KMS-11 (cell line): ENCODE results near the gene ZIC5.
"Not testable (repeated sequence)": the region's sequence is repeated elsewhere in the genome, so short reads cannot be mapped to it uniquely, and the experiment has no call there.

Experiments used
- H2AFZ ChIP-seq: fragments of 200-600 bp; sonication (generic); 2 replicates; pipeline ENCODE4 v1.6.1; 2016; ENCODE audit warnings: antibody characterized with exemption, mixed run types, low read depth
- H3K27ac ChIP-seq: fragments of 200-600 bp; sonication (generic); 2 replicates; pipeline ENCODE4 v1.6.1; 2016; ENCODE audit warnings: mild to moderate bottlenecking, mixed run types
- H3K27me3 ChIP-seq: fragments of 200-600 bp; sonication (generic); 2 replicates; pipeline ENCODE4 v1.6.1; 2017; ENCODE audit warnings: mild to moderate bottlenecking, low read depth, mixed run types, moderate library complexity; ENCODE audit not compliant: insufficient read depth
- H3K36me3 ChIP-seq: fragments of 200-600 bp; sonication (generic); 2 replicates; pipeline ENCODE4 v1.6.1; 2017; ENCODE audit warnings: mild to moderate bottlenecking, mixed run types; ENCODE audit not compliant: insufficient read depth
- H3K4me1 ChIP-seq: fragments of 200-600 bp; sonication (generic); 2 replicates; pipeline ENCODE4 v1.6.1; 2016; ENCODE audit warnings: mild to moderate bottlenecking, low read depth, mixed run types; ENCODE audit not compliant: poor library complexity, severe bottlenecking
- H3K4me2 ChIP-seq: fragments of 200-600 bp; sonication (generic); 2 replicates; pipeline ENCODE4 v1.7.0; 2016; ENCODE audit warnings: mild to moderate bottlenecking, mixed run types
- H3K4me3 ChIP-seq: fragments of 200-600 bp; sonication (generic); IDR thresholded peaks from 2 replicates; pipeline ENCODE4 v1.6.1; 2017; ENCODE audit warnings: low read depth, low read length, mixed read lengths; ENCODE audit not compliant: insufficient read depth
- H3K79me2 ChIP-seq: fragments of 200-600 bp; sonication (generic); 2 replicates; pipeline ENCODE4 v1.6.1; 2016; ENCODE audit warnings: low read depth, mixed run types; ENCODE audit not compliant: insufficient read depth
- H3K9ac ChIP-seq: fragments of 200-600 bp; sonication (generic); 2 replicates; pipeline ENCODE4 v1.6.1; 2016; ENCODE audit warnings: mild to moderate bottlenecking, mixed run types
- H4K20me1 ChIP-seq: fragments of 200-600 bp; sonication (generic); 2 replicates; pipeline ENCODE4 v1.6.1; 2016; ENCODE audit warnings: mild to moderate bottlenecking, mixed run types; ENCODE audit not compliant: insufficient read depth
- CTCF ChIP-seq: fragments of 200-600 bp; sonication (generic); conservative IDR thresholded peaks from 2 replicates; pipeline ENCODE4 v1.6.1; 2017; ENCODE audit warnings: low read depth, mild to moderate bottlenecking, antibody characterized with exemption, low read length, moderate library complexity, mixed read lengths

Gene ZIC5

GRCh38 chr13:99955107-99955746 is 16.3 kb downstream of the ZIC5 start:
- no peaks in the 10 kb centered on the region for H3K36me3 ChIP-seq
- H3K27ac ChIP-seq: no peak overlapping the region
- H4K20me1 ChIP-seq: no peaks in the 10 kb centered on the region
- H3K4me3 ChIP-seq: no peak overlapping the region
- H3K79me2 ChIP-seq: no peaks in the 10 kb centered on the region
- no peak overlapping the region for H3K9ac ChIP-seq
- TF ChIP-seq CTCF: no peak
- no peak overlapping the region for H2AFZ ChIP-seq
- H3K4me1 ChIP-seq: no peaks in the 10 kb centered on the region
- no peak overlapping the region for H3K4me2 ChIP-seq
- no peaks in the 10 kb centered on the region for H3K27me3 ChIP-seq

- H3K4me2 ChIP-seq: no peak overlapping the region
- H3K4me1 ChIP-seq: no peaks in the 10 kb centered on the region
- no peak overlapping the region for H3K4me3 ChIP-seq
- no peaks in the 10 kb centered on the region for H3K27me3 ChIP-seq
- no peak overlapping the region for H2AFZ ChIP-seq
- no peak overlapping the region for H3K9ac ChIP-seq
- H4K20me1 ChIP-seq: no peaks in the 10 kb centered on the region
- no peak for TF ChIP-seq CTCF
- no peaks in the 10 kb centered on the region for H3K36me3 ChIP-seq
- H3K79me2 ChIP-seq: no peaks in the 10 kb centered on the region
- no peak overlapping the region for H3K27ac ChIP-seq
Measured at GRCh38 chr13:99953138-99953755, 18.3 kb downstream of the ZIC5 start.

- H3K36me3 ChIP-seq, H3K4me3 ChIP-seq, H3K79me2 ChIP-seq, H3K27ac ChIP-seq, H3K4me2 ChIP-seq, H3K4me1 ChIP-seq, H3K27me3 ChIP-seq, H2AFZ ChIP-seq, H3K9ac ChIP-seq, H4K20me1 ChIP-seq: not testable (repeated sequence)
Measured at GRCh38 chr13:99951666-99952065, 19.9 kb downstream of the ZIC5 start.

DNA sequence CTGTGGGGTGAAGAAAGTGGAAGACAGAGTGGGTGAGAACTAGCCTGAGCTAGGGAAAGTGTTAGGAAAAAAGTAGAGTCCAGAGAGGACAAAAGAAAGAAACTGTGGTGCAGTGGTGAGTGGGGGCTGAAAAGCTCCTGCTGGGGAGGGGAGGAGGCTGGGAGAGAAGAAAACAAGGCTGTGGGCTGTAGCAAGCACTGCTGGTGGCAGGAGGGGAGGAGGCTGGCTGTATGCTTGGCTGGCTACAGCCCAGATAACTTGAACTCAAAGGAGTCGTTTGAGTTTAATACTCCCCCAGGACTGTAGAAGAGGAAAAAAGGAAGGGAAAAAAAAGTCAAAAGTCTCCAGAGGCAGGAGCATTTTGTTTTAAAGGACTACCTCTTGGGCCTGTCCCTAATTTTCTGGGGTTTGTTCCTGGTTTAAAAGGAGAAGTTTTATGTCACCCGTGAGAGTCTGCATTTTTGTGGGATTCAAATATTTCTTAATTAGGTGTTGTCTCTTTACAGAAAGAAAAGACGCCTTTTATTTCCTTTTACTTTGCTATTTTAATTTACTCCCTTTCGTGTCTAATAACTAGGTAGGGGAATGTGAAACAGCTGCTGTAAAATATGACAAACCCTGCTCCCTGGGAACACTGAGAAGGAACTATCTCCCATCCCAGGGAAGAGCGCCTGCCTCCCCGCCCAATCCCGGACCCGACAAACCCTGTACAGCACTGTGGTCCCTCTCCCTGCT is 21.7 kb downstream of the ZIC5 start:
- Histone ChIP-seq H3K79me2 (no peaks in the 10 kb centered on the region), H3K9ac (no peak overlapping the region), H3K36me3 (no peaks in the 10 kb centered on the region), H3K4me1 (no peaks in the 10 kb centered on the region), H3K4me3 (no peak overlapping the region), H3K27ac (no peak overlapping the region), H2AFZ (no peak overlapping the region), H3K27me3 (no peaks in the 10 kb centered on the region), H3K4me2 (no peak overlapping the region), H4K20me1 (no peaks in the 10 kb centered on the region)
- TF ChIP-seq CTCF: no peak
